Right lung (tissue), 5 donors: ENCODE measurements around the gene PACS2. TPM values are rescaled to one million over a fixed set of nuclear protein-coding genes. Genes with fewer than 3 reads are reported as not detected.
A peak's percentile ranks its signal among the peaks of the same experiment; 100 is the strongest.
"Not testable (repeated sequence)": the region's sequence is repeated elsewhere in the genome, so short reads cannot be mapped to it uniquely, and the experiment has no call there.

Source experiments
- DNase-seq, 2 donors: peaks; one replicate each; pipeline ENCODE4 v3.0.0-alpha.2; 2013
- polyA plus RNA-seq, 5 donors: library from polyadenylated mRNA; unstranded; fragments of 120-200 nt; gene quantifications; one replicate each; pipeline versions ENCODE4 v1.2.1 to v1.2.3, GENCODE V29; 2013; ENCODE audit warnings: inconsistent platforms in 1 of 5, low replicate concordance in 1 of 5; ENCODE audit not compliant: insufficient read length in 5 of 5, insufficient read depth in 1 of 5

The PACS2 gene
- polyA plus RNA-seq, 5 donors = 61.8 to 92.3 (median 77.3) TPM

- DNase-seq = peak; percentile 46 to 59
Observed at GRCh38 chr14:105313381-105314286, 914 bp upstream of the PACS2 start.

GRCh38 chr14:105315211-105315721, 718 bp downstream of the PACS2 start:
- no peak for DNase-seq

GRCh38 chr14:105315941-105316576, 1.5 kb downstream of the PACS2 start:
- no peak for DNase-seq

- DNase-seq = no peak
Observed at GRCh38 chr14:105316577-105316941, 2.0 kb downstream of the PACS2 start.

- no peak for DNase-seq
Observed at GRCh38 chr14:105316968-105317510, 2.5 kb downstream of the PACS2 start.

GRCh38 chr14:105317546-105317945, 3.0 kb downstream of the PACS2 start:
- no peak for DNase-seq

- no peak for DNase-seq
Observed at GRCh38 chr14:105322791-105323556, 8.4 kb downstream of the PACS2 start.

GRCh38 chr14:105323663-105324062, 9.1 kb downstream of the PACS2 start:
- no peak for DNase-seq

- DNase-seq = no peak
Observed at GRCh38 chr14:105324080-105324778, 9.7 kb downstream of the PACS2 start.

GRCh38 chr14:105324871-105325270, 10.3 kb downstream of the PACS2 start:
- no peak for DNase-seq

- no peak for DNase-seq
Observed at GRCh38 chr14:105325303-105325702, 10.8 kb downstream of the PACS2 start.

- no peak for DNase-seq
Observed at GRCh38 chr14:105325716-105326567, 11.4 kb downstream of the PACS2 start.

GRCh38 chr14:105326568-105326867, 12.0 kb downstream of the PACS2 start:
- no peak for DNase-seq

GRCh38 chr14:105326891-105327694, 12.5 kb downstream of the PACS2 start:
- no peak for DNase-seq

GRCh38 chr14:105327695-105328045, 13.1 kb downstream of the PACS2 start:
- not testable (repeated sequence) for DNase-seq

- no peak for DNase-seq
Observed at GRCh38 chr14:105328070-105328677, 13.6 kb downstream of the PACS2 start.

- DNase-seq = no peak
Observed at GRCh38 chr14:105328678-105329390, 14.3 kb downstream of the PACS2 start.

GRCh38 chr14:105329411-105330150, 15.0 kb downstream of the PACS2 start:
- no peak for DNase-seq
